Cardiac fibroblast (primary cell): ENCODE data around the gene ABHD4.
A peak's percentile ranks its signal among the peaks of the same experiment; 100 is the strongest.

ENCODE experiments used
- DNase-seq, 2 donors: peaks; one replicate each; pipeline versions ENCODE4 v3.0.0 to v3.0.0-alpha.2; 2010; ENCODE audit warnings: low read depth in 2 of 2
- H3K4me3 ChIP-seq, 2 donors: replicated peaks in 1 of 2; 1 replicate in 1 of 2; 2 replicates in 1 of 2; pipeline ENCODE4 v1.5.1; 2011; ENCODE audit warnings: low read depth in 2 of 2, low read length in 2 of 2, mild to moderate bottlenecking in 2 of 2, moderate library complexity in 1 of 2
- TF ChIP-seq, protein P1 (sequence below): IDR thresholded peaks from one replicate; pipeline ENCODE4 v1.5.1; 2011; ENCODE audit warnings: low read depth, mild to moderate bottlenecking, low read length, inconsistent platforms

Gene ABHD4

GRCh38 chr14:22569737-22570131 lies 28.4 kb upstream of the ABHD4 start:
- no peak overlapping the region for H3K4me3 ChIP-seq
- TF ChIP-seq, protein P1, sequence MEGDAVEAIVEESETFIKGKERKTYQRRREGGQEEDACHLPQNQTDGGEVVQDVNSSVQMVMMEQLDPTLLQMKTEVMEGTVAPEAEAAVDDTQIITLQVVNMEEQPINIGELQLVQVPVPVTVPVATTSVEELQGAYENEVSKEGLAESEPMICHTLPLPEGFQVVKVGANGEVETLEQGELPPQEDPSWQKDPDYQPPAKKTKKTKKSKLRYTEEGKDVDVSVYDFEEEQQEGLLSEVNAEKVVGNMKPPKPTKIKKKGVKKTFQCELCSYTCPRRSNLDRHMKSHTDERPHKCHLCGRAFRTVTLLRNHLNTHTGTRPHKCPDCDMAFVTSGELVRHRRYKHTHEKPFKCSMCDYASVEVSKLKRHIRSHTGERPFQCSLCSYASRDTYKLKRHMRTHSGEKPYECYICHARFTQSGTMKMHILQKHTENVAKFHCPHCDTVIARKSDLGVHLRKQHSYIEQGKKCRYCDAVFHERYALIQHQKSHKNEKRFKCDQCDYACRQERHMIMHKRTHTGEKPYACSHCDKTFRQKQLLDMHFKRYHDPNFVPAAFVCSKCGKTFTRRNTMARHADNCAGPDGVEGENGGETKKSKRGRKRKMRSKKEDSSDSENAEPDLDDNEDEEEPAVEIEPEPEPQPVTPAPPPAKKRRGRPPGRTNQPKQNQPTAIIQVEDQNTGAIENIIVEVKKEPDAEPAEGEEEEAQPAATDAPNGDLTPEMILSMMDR: no peak
- DNase-seq: no peak

- no peak overlapping the region for H3K4me3 ChIP-seq
- DNase-seq: peak; percentile 86 to 90
- TF ChIP-seq, protein P1: peak; percentile 61
Observed at GRCh38 chr14:22570132-22570949, 27.8 kb upstream of the ABHD4 start.

- TF ChIP-seq, protein P1: no peak
- no peak overlapping the region for H3K4me3 ChIP-seq
- DNase-seq: peak; percentile 51 to 81
Observed at GRCh38 chr14:22572562-22573058, 25.5 kb upstream of the ABHD4 start.

DNA sequence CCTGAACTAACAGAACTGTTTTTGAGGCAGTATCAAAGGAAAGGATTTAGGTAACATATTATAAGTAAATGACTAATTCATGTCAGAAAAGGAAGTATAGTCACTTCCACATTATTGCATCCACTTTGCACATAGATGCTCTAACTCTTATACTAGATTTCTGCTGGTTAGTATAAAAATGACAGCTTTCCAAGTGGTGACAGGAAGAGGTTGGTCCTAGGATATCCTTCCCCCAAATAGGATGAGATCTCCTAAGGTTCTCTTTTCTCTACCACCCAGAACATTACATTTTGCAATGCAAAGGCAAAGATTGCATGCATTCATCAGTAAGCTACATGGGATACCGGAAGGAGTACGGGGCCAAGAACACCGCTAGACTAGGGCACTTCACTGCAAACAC lies 24.3 kb upstream of the ABHD4 start:
- TF ChIP-seq, protein P1: no peak
- no peak overlapping the region for H3K4me3 ChIP-seq

DNA sequence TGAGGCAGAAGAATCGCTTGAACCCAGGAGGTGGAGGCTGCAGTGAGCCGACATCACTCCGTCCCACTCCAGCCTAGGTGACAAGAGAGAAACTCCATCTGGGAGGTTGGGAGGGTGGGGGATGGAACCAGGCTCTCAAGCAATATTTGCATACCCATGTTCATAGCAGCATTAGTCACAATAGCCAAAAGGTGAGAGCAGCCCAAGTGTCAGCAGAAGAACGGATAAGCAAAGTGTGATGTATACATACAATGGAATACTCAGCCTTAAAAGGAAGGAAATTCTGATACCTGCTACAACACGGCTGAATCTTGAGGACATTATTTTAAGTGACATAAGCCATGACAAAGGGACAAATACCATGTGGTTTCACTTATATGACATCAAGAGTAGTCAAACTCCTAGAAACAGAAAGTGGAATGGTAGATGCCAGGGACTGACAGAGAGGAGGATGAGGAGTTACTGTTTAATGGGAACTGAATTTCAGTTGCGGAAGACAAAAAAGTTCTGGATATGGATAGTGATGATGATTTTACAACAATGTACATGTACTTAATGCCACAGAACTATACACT lies 20.7 kb upstream of the ABHD4 start:
- no peak for DNase-seq
- TF ChIP-seq, protein P1: no peak
- H3K4me3 ChIP-seq: no peak overlapping the region

More for the DNA sequence above, 24.3 kb upstream of the ABHD4 start:
- DNase-seq: no peak

- TF ChIP-seq, protein P1: no peak
- DNase-seq: no peak
- H3K4me3 ChIP-seq: no peak overlapping the region
Observed at GRCh38 chr14:22579236-22579635, 18.9 kb upstream of the ABHD4 start.
